Activated CD4-positive, alpha-beta T cell treated with anti-CD3 and anti-CD28 coated beads, Interleukin-2, amount 50 U/mL, for 48 hours (primary cell): ENCODE data around the gene CAMKK1.
"Not testable (repeated sequence)": the region's sequence is repeated elsewhere in the genome, so short reads cannot be mapped to it uniquely, and the experiment has no call there.

Experiments
- DNase-seq, 2 experiments: peaks; one replicate each; pipeline ENCODE4 v3.0.0-alpha.2; 2020

Gene CAMKK1

DNA sequence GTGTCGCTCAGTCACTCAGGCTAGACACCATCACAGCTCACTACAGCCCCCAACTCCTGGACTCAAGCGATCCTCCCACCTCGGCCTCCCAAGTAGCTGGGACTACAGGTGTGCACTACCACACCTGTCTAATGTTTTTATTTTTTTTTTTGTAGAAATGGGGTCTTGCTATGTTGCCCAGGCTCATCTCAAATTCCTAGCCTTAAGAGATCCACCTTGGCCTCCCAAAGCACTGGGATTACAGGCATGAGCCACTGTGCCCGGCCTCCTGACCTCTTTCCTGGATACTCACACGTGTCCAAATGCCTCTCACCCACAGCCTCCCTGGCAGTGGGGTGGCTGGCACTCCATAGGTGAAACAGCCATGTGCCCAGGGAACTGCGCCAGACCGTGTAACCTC, 17.5 kb downstream of the CAMKK1 start:
- DNase-seq = no peak

DNA sequence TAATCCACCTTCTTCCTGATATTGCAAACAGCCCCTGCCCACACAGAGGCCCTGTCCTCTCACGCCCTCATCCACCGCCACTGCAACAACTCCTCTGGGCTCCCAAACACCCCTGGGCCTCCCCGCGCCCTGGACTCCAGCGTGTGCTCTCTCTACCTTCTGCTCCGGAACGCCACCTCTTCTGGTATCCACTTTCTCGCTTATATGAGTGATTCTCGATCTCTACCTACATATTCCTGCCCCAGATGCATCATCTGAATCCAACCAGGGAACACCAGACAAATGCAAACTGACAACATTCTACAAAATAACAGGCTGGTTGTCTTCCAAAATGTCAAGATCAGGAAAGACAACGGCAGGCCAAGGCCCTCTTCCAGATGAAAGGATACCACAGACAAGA, 19.0 kb downstream of the CAMKK1 start:
- DNase-seq = no peak

DNA sequence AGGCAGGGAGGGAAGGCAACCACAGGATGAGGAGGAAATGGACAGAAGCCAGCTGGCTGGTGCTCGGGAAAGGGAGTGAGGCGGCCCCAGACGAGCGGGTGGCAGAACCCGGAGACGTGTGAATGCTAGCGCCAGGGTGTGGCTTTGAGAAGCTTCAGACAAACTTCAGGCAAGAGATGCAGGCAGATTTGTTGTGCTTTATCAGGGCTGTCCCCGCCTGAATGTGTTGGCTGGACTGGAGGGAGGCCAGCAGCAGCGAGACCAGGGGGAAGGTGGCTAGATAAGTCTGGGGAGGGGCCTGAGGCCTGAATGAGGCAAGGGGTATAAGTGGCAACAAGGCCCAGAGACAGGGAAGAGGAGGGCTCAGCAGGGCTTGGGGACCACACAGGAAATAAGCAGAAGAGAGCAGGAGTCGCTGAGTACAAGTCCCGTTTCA, 22.0 kb downstream of the CAMKK1 start:
- no peak for DNase-seq

DNA sequence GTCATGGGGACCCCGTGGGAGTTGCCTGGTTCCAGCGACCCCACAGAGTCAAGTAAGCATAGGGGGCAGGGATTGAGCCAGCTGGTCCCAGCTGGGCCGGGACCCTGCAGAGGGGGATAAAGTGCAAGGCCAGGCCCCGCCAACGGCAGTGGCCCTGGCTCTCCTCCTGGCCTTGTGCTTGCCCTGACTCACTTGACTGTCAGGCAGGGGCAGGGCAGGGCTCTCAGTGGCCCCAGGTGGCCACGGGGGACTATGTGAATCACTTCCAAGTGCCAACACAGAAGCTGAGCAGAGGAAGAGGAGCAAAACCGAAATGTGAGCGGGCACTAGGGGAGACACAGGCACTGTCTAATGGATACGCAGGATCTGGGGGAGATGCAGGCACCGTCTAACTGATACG, 25.2 kb downstream of the CAMKK1 start:
- no peak for DNase-seq

DNA sequence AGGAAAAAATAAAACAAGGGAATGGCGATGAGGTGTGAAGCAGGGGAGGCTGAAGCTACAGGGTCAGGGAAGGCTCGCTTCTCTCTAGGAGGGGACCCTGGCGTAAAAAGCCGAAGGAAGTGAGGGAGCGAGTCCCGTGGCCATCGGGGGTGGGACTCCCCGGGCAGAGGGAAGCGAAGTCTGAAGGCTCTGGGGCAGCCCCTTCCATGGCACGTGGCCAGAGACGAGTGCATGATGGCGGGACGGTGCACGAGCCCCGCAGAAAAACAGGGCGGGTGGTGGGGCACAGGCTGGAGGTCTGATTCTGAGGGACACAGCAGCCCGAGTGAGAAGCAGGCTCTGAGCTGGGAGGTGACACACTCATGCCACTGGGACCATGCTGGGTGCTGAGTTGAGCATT, 25.7 kb downstream of the CAMKK1 start:
- no peak for DNase-seq

DNA sequence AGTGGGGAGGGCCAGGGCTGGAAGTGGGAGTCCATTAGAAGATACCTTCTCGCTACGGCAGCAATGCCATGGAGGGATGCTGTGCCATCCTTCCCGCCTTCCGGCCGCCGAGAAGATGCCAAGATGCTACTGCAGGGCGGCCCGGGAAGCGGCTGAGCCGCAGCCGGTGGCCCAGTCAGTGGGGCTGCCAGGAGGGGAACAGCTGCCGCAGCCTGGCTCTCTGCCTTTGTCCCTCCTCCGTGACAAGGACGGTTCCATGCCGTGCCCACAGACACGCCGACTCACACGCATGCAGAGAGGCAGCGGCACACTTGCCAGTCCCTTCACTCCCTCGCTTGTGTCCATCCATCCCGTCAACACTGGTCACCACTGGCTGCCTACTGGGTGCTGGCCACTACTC, 26.6 kb downstream of the CAMKK1 start:
- DNase-seq = no peak

DNA sequence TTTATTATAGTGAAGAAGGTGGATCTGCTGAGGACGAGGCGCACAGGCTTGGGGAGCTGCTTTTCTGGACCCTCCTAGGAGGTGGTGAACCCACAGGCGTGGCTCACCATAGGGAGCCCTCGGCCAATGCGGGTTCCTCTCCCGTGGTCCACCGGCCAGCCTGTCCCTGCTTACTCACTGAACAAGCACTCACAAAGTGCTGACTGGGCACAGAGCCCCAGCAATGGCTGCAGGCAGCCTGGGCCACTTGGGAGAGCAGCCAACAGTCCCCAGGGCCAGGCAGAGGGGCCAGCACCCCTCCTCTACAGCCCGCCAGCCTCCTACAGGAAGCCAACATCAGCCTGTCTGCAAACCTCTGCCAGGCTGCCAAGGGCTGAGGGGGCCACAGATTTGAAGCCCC, 27.7 kb downstream of the CAMKK1 start:
- no peak for DNase-seq

DNA sequence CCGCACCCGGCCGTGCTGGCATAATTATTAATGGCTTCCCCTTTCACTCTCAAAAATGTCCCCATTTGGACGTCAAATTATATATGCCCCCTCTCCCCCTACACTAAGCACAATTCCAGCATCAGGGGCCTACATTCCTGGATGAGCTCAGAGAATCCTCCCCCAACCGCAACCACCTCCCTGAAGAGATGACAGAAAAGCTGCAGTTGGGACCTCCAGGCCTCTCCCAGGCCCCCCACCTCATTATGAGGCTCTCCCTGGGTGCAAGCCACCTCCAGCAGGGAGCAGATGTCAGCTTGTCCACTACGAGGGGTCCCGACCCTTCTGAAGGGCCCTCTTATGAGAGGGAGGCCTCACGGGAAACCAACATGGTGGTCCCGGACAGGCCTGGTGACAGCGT, 28.3 kb downstream of the CAMKK1 start:
- DNase-seq = no peak

DNA sequence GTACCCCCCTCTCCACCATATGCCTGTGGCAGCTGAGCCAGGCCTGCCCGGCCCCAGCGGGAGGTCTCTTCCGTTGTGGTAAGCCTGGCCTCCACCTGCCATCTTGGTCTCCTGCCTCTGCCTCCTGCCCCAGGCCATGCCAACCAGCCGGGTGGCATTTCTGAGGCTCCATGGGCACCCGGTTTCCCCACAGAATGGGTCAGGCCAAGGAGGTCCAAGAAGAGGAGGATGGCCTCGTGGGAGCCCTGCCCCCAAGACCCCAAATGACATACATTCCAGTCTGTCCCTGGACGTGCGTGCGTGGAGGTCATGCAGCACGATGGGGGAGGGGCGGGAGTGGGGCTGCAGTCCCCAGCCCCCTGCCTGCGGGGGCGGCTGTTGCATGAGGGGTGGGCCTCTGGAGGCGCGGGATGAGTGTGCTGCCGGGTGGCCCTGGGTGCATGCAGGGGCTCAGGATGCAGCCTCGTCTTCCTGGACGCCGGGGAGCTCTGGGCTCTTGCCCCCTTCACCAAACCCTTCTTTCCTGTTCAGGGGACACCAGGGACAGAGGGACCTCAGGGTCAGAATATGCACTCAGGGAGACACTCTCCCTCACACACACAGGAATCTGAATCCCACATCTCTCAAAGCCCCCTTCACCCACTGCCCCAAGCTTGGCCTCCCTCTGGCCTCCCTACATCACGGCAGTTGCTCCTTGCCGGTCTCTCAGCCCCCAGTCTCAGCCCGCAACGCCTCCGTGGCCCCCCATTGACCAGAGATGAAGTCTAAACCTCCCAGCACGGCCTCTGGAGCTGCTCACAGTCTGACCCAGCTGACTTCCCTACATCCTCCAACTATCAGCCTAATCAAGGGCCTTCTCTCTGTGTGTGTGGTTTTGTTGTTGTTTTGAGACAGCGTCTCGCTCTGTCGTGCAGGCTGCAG, 30.8 kb downstream of the CAMKK1 start:
- no peak for DNase-seq

DNA sequence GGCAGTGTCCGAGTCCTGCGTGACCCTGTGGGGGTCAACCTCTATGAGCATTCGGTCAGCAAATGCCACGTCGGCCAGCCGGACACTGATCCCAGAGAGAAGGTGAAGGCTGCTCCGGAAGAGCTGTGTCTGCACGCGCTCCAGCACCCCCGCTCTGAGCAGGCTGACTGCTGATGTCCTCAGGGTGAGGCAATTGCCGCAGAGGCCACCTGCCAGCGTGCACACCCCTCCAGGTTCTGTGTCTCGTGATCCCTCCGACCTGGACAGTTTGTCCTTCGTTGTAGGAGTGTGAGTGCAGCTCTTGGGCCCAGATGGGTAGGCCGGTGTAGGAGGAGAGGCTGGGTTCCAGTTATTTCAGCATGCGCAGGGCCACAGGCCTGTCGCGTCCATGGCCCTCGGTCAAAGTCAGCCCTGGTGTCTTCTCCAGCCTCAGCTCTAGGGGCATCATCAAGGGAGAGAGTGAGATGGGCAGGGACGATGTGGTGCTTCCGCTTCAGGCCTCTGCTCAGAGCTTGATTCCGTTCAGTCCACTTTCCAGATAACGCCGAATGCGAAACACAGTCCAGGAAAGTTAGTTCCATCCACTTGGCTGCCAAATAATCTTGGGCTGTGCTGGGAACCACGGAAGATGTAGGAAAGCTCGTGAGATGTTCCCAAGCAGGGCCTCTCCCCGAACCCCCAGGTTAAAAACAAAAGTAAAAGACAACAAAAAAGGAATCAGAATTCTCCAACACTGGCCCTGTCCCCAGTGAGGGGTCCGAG, 31.7 kb downstream of the CAMKK1 start:
- DNase-seq = no peak

DNA sequence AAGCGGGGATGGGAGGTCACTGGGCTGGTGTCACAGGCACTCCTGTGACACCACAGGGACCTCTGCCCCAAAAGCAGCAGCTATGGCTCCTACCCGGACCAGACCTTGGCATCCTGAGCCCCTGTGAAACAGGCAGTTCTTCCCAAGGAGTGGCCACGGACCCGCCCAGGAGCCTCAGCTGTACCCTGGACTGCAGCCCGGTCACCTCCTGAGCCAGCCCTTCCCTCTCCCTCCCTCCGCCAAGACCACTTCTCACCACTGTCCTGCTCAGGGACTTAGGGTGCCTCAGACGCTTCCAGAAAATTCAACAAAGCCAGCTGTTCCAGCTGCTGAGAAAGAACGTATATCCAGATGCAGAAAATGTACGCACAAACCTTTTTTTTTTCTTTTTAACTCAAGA, 32.9 kb downstream of the CAMKK1 start:
- DNase-seq = no peak

DNA sequence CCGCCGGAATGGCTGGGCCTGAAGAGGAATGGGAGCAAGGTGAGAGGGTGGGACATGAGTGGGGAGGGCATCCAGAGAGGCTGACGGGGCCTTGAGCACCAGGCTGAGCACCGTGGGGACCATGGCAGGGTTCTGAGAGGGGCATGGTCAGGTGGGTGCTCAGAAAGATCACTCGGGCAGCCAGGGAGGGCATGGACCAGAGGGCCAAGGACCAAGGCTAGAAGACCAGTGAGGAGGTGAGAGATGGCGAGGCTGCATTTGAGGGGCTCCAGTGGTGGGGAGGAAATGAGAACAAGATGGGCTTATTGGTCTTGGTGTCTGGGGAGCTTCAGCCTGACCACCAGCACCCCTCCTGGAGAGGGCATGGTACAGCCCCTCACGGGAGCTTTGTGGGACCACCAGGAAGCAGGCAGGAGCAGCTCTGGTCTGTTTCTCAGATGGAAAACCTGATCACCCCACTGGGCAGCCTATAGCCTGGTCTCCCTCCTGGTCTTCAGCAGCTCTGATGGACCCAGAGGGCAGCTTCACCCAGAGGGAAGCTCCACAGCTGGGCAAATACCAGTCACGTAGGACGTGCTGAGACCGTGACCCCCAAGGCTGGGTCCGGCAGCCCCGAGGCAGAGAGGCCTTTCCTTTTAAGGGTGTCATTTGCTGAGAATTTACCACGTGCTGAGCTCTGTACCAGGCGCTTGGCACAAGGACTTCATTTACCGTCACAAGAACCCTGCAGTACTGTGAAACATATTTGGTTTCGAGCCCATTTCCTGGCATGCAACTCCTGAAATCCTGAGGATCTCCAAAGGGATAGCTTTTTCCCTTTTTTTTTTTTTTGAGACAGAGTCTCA, 35.4 kb downstream of the CAMKK1 start:
- no peak for DNase-seq

DNA sequence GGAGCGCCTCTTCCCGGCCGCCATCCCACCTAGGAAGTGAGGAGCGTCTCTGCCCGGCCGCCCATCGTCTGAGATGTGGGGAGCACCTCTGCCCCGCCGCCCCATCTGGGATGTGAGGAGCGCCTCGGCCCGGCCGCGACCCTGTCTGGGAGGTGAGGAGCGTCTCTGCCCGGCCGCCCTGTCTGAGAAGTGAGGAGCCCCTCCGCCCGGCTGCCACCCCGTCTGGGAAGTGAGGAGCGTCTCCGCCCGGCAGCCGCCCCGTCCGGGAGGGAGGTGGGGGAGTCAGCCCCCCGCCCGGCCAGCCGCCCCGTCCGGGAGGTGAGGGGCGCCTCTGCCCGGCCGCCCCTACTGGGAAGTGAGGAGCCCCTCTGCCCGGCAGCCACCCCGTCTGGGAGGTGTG, 38.6 kb downstream of the CAMKK1 start:
- DNase-seq = not testable (repeated sequence)

DNA sequence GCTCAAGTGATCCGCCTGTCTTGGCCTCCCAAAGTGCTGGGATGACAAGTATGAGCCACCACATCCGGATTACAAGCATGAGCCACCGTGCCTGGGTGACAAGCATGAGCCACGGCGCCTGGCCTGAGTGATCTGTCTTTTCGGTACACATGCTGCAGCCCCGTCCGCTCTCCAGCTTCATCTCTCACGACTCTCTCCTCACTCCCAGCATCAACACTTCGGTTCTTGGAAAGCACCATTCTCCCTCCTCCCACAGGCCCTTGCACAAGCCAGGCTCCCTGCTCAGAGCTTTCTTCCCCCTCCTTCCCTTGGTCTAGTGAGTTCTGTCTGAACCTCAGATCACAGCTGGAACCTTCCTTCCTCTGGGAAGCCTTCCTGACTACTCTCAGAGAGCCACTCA, 40.3 kb downstream of the CAMKK1 start:
- no peak for DNase-seq

DNA sequence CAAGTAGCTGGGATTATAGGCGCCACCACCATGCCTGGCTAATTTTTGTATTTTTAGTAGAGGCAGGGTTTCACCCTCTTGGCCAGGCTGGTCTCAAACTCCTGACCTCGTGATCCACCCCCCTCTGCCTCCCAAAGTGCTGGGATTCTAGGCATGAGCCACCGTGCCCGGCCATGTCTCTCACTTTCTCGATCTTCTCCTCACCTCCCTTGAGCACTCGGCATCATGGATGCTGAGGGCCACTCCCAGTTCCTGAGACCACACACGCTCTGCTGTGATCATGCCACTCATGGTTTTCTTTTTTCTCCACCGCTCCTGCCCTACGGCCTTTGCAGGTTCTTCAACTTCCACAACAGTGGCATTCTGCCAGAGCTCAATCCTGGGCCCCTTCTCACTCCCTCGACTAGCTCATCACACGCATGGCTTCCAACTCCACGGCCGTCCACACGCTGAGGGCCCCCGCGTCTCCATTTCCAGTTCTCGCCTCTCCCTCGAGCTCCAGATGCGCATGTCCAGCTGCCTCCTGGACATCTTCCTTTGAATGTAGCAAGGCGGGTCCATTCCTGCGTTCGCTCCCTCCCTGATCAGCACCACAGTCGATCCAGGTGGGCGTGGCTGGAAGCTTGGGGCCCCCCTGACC, 41.3 kb downstream of the CAMKK1 start:
- no peak for DNase-seq

DNA sequence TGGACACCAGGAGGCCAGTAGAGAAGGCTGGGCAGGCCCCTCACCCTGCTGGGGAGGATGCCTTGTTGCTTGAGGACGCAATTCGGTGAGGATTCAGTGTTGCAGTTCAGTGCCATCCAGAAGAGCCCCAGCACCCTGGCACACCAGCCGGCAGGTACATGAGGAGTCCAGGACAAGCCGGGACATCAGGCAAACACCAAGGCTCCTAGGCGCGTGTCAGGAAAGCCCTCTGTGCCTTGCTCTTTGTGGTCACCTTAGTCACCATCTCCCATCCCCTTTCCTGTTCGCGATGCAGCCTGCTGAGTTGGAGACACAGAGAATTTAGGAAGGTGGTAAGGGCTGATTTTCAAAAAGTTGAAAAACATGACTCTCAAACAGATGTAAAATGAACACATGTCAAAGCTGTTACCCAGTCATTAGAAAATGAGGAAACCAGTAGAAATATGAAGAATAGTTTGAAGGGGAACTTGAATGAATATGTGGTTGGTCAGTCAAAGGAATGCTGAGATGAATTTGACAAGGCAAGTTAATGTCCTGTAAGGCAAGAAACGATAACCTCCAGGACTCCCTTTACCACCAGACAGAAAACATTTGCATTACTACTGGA, 44.5 kb downstream of the CAMKK1 start:
- DNase-seq = no peak

DNA sequence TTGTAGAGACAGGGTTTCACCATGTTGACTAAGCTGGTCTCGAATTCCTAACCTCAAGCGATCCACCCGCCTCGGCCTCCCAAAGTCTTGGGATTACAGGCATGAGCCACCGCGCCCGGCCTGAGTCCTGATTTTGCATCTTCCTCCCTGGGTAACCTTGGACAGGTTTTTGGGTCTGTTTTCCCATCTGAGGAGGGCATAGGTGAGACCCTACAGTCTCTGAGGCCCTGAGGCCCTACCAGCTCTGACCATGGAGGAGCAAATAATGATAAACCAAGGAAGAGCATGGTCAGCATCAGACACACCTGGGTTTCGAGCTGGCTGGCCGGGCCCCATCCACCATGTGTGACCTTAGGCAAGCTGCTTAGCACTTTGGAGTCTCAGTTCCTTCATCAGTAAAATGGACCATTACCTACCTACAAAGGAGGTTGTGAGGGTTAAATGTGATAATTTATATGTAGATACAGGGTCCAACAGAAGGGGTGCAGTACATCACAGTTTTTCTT, 45.6 kb downstream of the CAMKK1 start:
- DNase-seq = no peak

DNA sequence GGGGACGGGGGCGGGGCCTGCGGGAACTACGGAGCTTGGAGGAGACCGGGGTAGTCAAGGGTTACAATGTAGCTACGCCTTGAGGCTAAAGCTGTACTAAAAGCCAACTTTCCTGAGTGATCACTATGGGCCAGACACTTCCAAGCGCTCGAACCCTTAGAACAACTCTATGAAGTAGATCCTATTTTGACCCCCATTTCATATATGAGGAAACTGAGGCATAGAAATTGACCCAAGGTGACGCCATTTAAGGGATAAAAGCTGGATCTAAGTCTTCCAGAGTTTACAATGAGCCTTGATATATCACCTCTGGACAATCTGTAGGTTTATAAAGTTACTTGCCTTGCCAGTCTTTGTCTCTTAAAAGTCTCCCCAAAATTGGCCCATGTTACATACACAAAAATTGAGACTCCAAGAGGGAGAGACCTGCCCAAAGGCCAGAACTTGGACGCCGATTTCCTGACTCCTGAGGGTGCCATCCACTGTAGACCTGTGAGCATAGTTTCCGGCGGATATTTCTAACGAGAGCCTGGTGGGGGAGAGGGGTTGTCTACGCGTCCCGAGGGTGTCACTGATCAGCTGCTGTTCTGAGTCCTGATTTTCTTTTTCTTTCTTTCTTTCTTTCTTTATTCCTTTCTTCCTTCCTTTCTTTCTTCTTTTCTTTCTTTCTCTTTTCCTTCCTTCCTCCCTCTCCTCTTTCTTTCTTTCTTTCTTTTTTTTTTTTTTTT, 46.3 kb downstream of the CAMKK1 start:
- DNase-seq = no peak

DNA sequence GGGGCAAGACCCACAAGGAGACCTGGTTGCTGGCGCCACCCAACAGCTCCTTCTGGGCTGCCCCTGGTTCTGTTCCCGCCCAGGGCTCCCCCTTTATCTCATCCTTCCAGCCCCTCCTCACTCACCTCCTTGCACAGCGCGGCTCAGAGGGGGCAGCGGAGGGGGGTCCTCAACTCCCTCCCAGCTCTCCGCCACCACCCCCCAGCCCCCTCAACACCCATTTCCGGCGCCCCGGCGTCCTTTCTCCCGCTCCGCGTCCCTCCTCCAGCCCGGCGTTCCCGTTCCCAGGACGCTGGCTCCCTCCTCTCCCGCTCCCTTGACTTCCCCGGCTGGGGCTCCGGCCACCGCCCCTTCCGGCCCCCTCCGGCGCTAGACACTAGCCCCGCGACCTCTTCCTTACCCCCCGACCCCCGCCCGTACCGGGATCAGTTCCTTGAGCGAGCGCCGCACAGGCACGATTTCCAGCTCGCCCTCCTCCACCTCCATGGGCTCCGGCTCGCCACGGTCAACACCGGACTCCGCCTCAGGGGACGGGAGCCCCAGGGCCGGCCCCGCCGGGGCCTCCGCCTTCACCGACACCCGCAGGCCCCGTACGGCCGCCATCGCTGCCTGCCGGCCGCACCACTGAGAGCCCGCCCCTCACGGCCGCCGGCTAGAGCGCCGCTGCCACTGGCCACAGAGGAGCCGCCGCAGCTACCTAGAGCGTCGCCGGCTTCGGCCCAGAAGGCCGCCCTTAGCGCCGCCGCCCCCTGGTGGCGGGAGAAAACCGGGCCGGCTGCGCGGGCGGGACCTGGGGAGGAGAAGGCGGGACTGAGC, 47.0 kb downstream of the CAMKK1 start, which contains the start of gene NCBP3:
Gene NCBP3, minus strand, starts transcription at position 626 of the 816 bp plus-strand sequence. Its CDS starts 23 bp downstream, at position 603.
- peak; percentile 89 to 90 for DNase-seq

DNA sequence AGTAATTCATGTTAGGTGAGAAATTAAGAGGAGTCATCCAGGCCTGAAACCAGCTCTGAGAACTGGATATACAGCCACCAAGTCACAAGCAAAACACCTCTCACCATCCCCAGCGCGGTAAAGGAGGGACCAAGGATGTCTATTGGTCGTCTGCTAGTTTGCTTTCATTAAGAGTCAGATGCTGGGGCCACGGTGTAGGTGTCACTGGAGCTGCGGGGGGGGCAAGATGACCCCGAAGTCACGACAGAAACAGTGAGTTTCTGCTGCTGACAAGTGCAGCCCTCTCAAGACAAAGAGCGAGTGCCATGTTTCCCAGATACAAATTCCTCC, 47.6 kb downstream of the CAMKK1 start:
- DNase-seq = peak; percentile 43 to 55
